Endothelial cell of umbilical vein (primary cell): ENCODE measurements around the gene TDRD3. TPM values are rescaled to one million over a fixed set of nuclear protein-coding genes. Genes with fewer than 3 reads are reported as not detected.

Experiments
- BruUV-seq: library from RNA; stranded (reverse); fragments of 400-500 nt; replicated peaks from 2 replicates; lab custom pipeline; 2021; lab: Mats Ljungman, UMichigan
- CTCF ChIA-PET: fragments of 300-600, 350-600 bp; sonication (Branson Sonifier 250); formaldehyde crosslinking; loops from one replicate; lab custom pipeline; 2021; ENCODE audit warnings: antibody characterized with exemption, inconsistent platforms; lab: Charles Lee
- POLR2A ChIA-PET: fragments of 300-600, 350-600 bp; sonication (Branson Sonifier 250); formaldehyde crosslinking; loops from one replicate; lab custom pipeline; 2021; ENCODE audit warnings: antibody characterized with exemption, inconsistent platforms; lab: Charles Lee
- DNase-seq: peaks from one replicate; pipeline ENCODE4 v3.0.0-alpha.2; 2011; ENCODE audit warnings: low read depth, low spot score
- FAIRE-seq: peaks from 2 replicates; lab custom pipeline; 2011; peaks lifted over from hg19 to GRCh38; lab: Jason Lieb, UNC
- H2AFZ ChIP-seq: 2 replicates; pipeline ENCODE4 v1.6.0; 2012; ENCODE audit warnings: low read depth, low read length, control low read depth, inconsistent platforms
- H3K27ac ChIP-seq: 2 replicates; pipeline ENCODE4 v1.5.1; 2011; ENCODE audit warnings: low read depth, mild to moderate bottlenecking, control low read depth, low read length, moderate library complexity; ENCODE audit not compliant: insufficient read depth
- H3K27me3 ChIP-seq, 2 experiments: 2 replicates each; pipeline versions ENCODE4 v1.6.0 to v1.6.1; 2011; ENCODE audit warnings: low read length in 2 of 2, mixed read lengths in 1 of 2; ENCODE audit not compliant: control insufficient read depth in 2 of 2, insufficient read depth in 2 of 2
- H3K36me3 ChIP-seq, 2 experiments: 2 replicates in 1 of 2; 3 replicates in 1 of 2; pipeline ENCODE4 v1.5.1; 2011; ENCODE audit warnings: low read length in 2 of 2, mild to moderate bottlenecking in 1 of 2, moderate library complexity in 1 of 2; ENCODE audit not compliant: control insufficient read depth in 2 of 2, insufficient read depth in 2 of 2; ENCODE audit errors: extremely low read depth in 1 of 2
- H3K4me1 ChIP-seq: 3 replicates; pipeline ENCODE4 v1.5.1; 2011; ENCODE audit warnings: mild to moderate bottlenecking, low read length; ENCODE audit not compliant: control insufficient read depth, insufficient read depth; ENCODE audit errors: extremely low read depth
- H3K4me2 ChIP-seq: 2 replicates; pipeline ENCODE4 v1.6.1; 2011; ENCODE audit warnings: low read length, control low read depth, mixed read lengths; ENCODE audit not compliant: insufficient read depth
- H3K4me3 ChIP-seq, 3 experiments: fragments of 200-600 bp in 1 of 3; sonication (generic), shearing (Covaris generic) in 1 of 3; replicated peaks in 1 of 3; 2 replicates each; pipeline ENCODE4 v1.5.1; 2011 to 2016; ENCODE audit warnings: control low read depth in 3 of 3, low read length in 3 of 3, mild to moderate bottlenecking in 2 of 3, inconsistent platforms in 1 of 3, low read depth in 1 of 3, moderate library complexity in 1 of 3; ENCODE audit not compliant: insufficient read depth in 1 of 3
- H3K79me2 ChIP-seq: 2 replicates; pipeline ENCODE4 v1.6.0; 2012; ENCODE audit warnings: low read length, inconsistent platforms; ENCODE audit not compliant: control insufficient read depth, insufficient read depth
- H3K9ac ChIP-seq: replicated peaks from 2 replicates; pipeline ENCODE3; 2011; ENCODE audit warnings: low read length, control low read depth; ENCODE audit not compliant: insufficient read depth; ENCODE audit errors: extremely low read depth
- H3K9me1 ChIP-seq: replicated peaks from 3 replicates; pipeline ENCODE4 v1.6.0; 2011; ENCODE audit warnings: mild to moderate bottlenecking, low read length; ENCODE audit not compliant: control insufficient read depth, insufficient read depth; ENCODE audit errors: extremely low read depth
- H3K9me3 ChIP-seq: replicated peaks from 2 replicates; pipeline ENCODE4 v1.5.1; 2012; ENCODE audit warnings: low read length, inconsistent platforms; ENCODE audit not compliant: control insufficient read depth, insufficient read depth
- H4K20me1 ChIP-seq: replicated peaks from 2 replicates; pipeline ENCODE3; 2011; ENCODE audit warnings: mild to moderate bottlenecking, low read length; ENCODE audit not compliant: control insufficient read depth, insufficient read depth; ENCODE audit errors: extremely low read depth
- EZH2 ChIP-seq: IDR thresholded peaks from 2 replicates; pipeline ENCODE4 v1.6.1; 2012; ENCODE audit warnings: borderline replicate concordance, low read depth, mild to moderate bottlenecking, moderate library complexity, low read length, inconsistent platforms; ENCODE audit not compliant: severe bottlenecking
- FOS ChIP-seq: IDR thresholded peaks from 2 replicates; pipeline ENCODE4 v1.6.1; 2011; ENCODE audit warnings: mild to moderate bottlenecking, low read length, moderate library complexity, borderline replicate concordance; ENCODE audit not compliant: insufficient read depth
- GATA2 ChIP-seq: IDR thresholded peaks from 2 replicates; pipeline ENCODE4 v1.7.0; 2011; ENCODE audit warnings: low read depth, mild to moderate bottlenecking, moderate library complexity, mixed read lengths, low read length; ENCODE audit not compliant: insufficient read length, insufficient read depth
- JUN ChIP-seq: IDR thresholded peaks from 2 replicates; pipeline ENCODE4 v1.6.1; 2011; ENCODE audit warnings: borderline replicate concordance, low read depth; ENCODE audit not compliant: insufficient read length, insufficient read depth
- MYC ChIP-seq: IDR thresholded peaks from one replicate; pipeline ENCODE4 v1.6.1; 2011; ENCODE audit warnings: mild to moderate bottlenecking, low read depth, low read length
- POLR2A ChIP-seq: IDR thresholded peaks from 2 replicates; pipeline ENCODE4 v1.6.1; 2012; ENCODE audit warnings: low read depth, mild to moderate bottlenecking, control low read depth, low read length
- POLR2AphosphoS5 ChIP-seq: IDR thresholded peaks from 2 replicates; pipeline ENCODE4 v1.6.1; 2012; ENCODE audit warnings: low read depth, mild to moderate bottlenecking, control low read depth, low read length, moderate library complexity; ENCODE audit not compliant: insufficient read depth
- dilution Hi-C: fragments of 300-500 bp; cut with MboI; formaldehyde crosslinking; loops from one replicate; pipeline ENCODE4 v1.15.0; 2019; ENCODE audit warnings: low sequenced_read_pairs; ENCODE audit not compliant: extremely low pct_ligation_motif_present
- intact Hi-C: fragments of 100-400 bp; cut with micrococcal nuclease; formaldehyde crosslinking; loops from one replicate; pipeline ENCODE4 v1.10.0; 2022
- polyA plus RNA-seq, 4 experiments: library from polyadenylated mRNA; depleted of rRNA in 3 of 4; stranded (reverse) in 3 of 4; unstranded in 1 of 4; fragments of >200 nt; gene quantifications; 2 replicates each; pipeline versions ENCODE4 v1.2.1 to v1.2.3, GENCODE V29; 2011 to 2012; ENCODE audit warnings: missing spikeins in 1 of 4
- total RNA-seq: library from RNA; stranded (reverse); gene quantifications from 2 replicates; pipeline ENCODE4 v1.2.3, GENCODE V29; 2021
- TF ChIP-seq, protein P1 (sequence below): IDR thresholded peaks from 2 replicates; pipeline ENCODE4 v1.6.1; 2011; ENCODE audit not compliant: insufficient read depth, insufficient read length
- TF ChIP-seq, protein P2 (sequence below), 2 donors: IDR thresholded peaks; 1 replicate in 1 of 2; 2 replicates in 1 of 2; pipeline ENCODE4 v1.5.1; 2011; ENCODE audit warnings: low read length in 2 of 2, mild to moderate bottlenecking in 2 of 2, moderate library complexity in 2 of 2, control low read depth in 1 of 2, inconsistent platforms in 1 of 2, low read depth in 1 of 2; ENCODE audit not compliant: insufficient read depth in 1 of 2; ENCODE audit errors: extremely low read depth in 1 of 2

TDRD3 gene
- total and polyA plus RNA-seq, 2 donors (not counting 3 experiments of a cell fraction or from before 2014, with no cell fraction given): 3.0 to 16.3 TPM

DNA sequence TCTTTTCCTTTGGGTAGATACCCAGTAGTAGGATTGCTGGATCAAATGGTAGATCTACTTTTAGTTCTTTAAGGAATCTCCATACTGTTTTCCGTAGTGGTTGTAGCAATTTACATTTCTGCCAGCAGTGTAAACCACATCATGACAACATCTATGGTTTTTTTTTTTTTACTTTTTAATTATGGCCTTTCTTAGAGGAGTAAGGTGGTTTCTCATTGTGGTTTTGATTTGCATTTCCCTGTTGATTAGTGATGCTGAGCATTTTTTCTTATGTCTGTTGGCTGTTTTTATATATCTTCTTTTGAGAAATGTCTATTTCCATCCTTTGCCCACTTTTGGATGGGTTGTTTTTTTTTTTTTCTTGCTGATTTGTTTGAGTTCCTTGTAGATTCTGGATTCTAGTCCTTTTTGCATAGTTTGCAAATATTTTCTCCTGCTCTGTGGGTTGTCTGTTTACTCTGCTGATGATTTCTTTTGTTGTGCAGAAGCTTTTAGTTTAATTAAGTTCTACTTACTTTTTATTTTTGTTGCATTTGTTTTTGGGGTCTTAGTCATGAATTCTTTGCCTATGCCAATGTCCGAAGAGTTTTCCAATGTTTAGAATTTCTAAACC is 38.8 kb downstream of the TDRD3 start:
- dilution Hi-C loops: no loop called here
- Histone ChIP-seq H3K27ac (no peak overlapping the region), H3K27me3 (no peaks in the 10 kb centered on the region), H3K36me3 (no peaks in the 10 kb centered on the region), H3K9ac (no peak overlapping the region), H3K79me2 (no peaks in the 10 kb centered on the region), H3K9me1 (no peaks in the 10 kb centered on the region), H3K4me2 (no peak overlapping the region), H3K9me3 (no peaks in the 10 kb centered on the region), H4K20me1 (no peaks in the 10 kb centered on the region), H3K4me3 (no peak overlapping the region), H3K4me1 (peaks cover 6% of the 10 kb centered on the region), H2AFZ (no peak overlapping the region)
- BruUV-seq: no TSS peak
- DNase-seq (no peak), FAIRE-seq (no peak)
- intact Hi-C loops: loop anchor here (10.0 kb wide), 2 partner anchors 271 to 661 kb away; partner anchors contain the start of gene DIAPH3
- POLR2A ChIA-PET: no interaction called here
- CTCF ChIA-PET: no interaction called here
- TF ChIP-seq, protein P1, sequence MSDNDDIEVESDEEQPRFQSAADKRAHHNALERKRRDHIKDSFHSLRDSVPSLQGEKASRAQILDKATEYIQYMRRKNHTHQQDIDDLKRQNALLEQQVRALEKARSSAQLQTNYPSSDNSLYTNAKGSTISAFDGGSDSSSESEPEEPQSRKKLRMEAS: no peak
- TF ChIP-seq, protein P2, sequence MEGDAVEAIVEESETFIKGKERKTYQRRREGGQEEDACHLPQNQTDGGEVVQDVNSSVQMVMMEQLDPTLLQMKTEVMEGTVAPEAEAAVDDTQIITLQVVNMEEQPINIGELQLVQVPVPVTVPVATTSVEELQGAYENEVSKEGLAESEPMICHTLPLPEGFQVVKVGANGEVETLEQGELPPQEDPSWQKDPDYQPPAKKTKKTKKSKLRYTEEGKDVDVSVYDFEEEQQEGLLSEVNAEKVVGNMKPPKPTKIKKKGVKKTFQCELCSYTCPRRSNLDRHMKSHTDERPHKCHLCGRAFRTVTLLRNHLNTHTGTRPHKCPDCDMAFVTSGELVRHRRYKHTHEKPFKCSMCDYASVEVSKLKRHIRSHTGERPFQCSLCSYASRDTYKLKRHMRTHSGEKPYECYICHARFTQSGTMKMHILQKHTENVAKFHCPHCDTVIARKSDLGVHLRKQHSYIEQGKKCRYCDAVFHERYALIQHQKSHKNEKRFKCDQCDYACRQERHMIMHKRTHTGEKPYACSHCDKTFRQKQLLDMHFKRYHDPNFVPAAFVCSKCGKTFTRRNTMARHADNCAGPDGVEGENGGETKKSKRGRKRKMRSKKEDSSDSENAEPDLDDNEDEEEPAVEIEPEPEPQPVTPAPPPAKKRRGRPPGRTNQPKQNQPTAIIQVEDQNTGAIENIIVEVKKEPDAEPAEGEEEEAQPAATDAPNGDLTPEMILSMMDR (IDR thresholded peaks at IDR 0.05; ENCODE audit: extremely low read depth in 1 of 2, insufficient read depth in 1 of 2, low read depth in 1 of 2, low read length in 2 of 2): no peak
- no peak for TF ChIP-seq EZH2
- no peak for TF ChIP-seq MYC
- TF ChIP-seq GATA2: no peak
- TF ChIP-seq POLR2A: no peak
- no peak for TF ChIP-seq POLR2AphosphoS5
- no peak for TF ChIP-seq FOS
- TF ChIP-seq JUN: no peak
